Tibial nerve (tissue), 3 donors: ENCODE results near the gene VGF.

Experiments
- CTCF ChIP-seq, 5 experiments: fragments of 200-600 bp in 3 of 5; fragments of 450-650 bp in 2 of 5; sonication (generic) in 3 of 5; IDR thresholded peaks; one replicate each; pipeline ENCODE4 v1.5.1; 2016 to 2019; ENCODE audit warnings: antibody characterized with exemption in 5 of 5, mild to moderate bottlenecking in 3 of 5, moderate library complexity in 2 of 5
- POLR2A ChIP-seq, 2 donors: fragments of 450-650 bp; IDR thresholded peaks; one replicate each; pipeline ENCODE4 v1.6.1; 2017; ENCODE audit warnings: antibody characterized with exemption in 2 of 2, mild to moderate bottlenecking in 2 of 2, moderate library complexity in 2 of 2

DNA sequence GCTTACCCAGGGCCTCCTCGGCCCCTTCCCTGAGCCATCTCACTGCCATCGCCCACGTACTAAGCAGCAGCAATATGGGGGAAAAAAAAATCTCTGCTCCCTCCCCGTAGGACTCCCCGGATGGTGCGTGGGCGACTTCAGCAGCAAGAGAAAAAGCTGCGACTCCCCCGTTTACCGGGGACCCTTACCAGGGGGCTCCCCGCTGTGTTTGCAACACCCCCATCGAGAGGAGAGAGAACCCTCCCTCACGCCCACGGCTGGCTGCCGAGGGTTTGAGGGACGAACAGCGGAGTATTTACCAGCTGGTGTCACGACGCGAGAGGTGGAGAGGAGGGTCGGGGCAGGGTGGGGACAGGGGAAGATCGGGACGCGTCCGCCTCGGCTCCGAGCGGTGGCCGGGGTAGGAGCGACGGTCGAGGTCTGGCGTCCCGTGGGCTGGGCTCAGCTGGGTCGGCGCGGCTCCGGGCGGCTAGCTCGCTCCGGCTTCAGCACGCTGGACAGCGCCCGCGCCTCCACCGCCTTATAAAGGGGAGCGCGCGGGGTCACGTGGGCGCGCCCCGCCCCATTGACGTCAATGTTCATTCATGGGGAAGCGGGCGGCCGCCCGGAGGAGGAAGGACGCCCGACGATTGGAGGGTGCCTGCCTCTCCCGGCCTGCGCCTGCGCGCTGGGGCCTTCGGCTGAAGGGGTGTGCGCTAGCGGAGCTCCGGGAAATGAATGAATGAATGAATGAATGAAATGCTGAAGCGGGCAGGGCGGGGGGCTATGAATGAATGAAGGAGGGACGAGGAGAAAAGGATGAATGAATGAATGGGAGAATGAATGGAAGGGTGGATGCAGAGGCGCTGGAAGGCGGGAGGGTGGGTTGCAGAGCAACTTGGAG lies at the start of gene VGF:
- TF ChIP-seq CTCF (IDR thresholded peaks at IDR 0.05), result no peak
- TF ChIP-seq POLR2A (IDR thresholded peaks at IDR 0.05), result no peak
